HS-5 (cell line): Measurements from ENCODE around the gene WNK2.

ENCODE experiments used
- DNase-seq: peaks from one replicate; pipeline ENCODE4 v3.0.0-alpha.2; 2012; ENCODE audit warnings: low read depth

The WNK2 gene

GRCh38 chr9:93200449-93200742 is 16.5 kb downstream of the WNK2 start:
- no peak for DNase-seq

- DNase-seq = no peak
Observed at GRCh38 chr9:93200989-93201334, 17.0 kb downstream of the WNK2 start.

GRCh38 chr9:93203026-93203717 is 19.2 kb downstream of the WNK2 start:
- DNase-seq = no peak

GRCh38 chr9:93203718-93204469 is 20.0 kb downstream of the WNK2 start:
- DNase-seq = no peak

- DNase-seq = no peak
Observed at GRCh38 chr9:93204470-93205043, 20.6 kb downstream of the WNK2 start.

GRCh38 chr9:93205045-93205768 is 21.3 kb downstream of the WNK2 start:
- DNase-seq = no peak

- DNase-seq = no peak
Observed at GRCh38 chr9:93205896-93206575, 22.1 kb downstream of the WNK2 start.

GRCh38 chr9:93206576-93207155 is 22.7 kb downstream of the WNK2 start:
- no peak for DNase-seq

GRCh38 chr9:93207326-93207814 is 23.4 kb downstream of the WNK2 start:
- no peak for DNase-seq

GRCh38 chr9:93207860-93208734 is 24.2 kb downstream of the WNK2 start:
- no peak for DNase-seq

GRCh38 chr9:93209097-93209496 is 25.2 kb downstream of the WNK2 start:
- DNase-seq = no peak

- DNase-seq = no peak
Observed at GRCh38 chr9:93209576-93210323, 25.8 kb downstream of the WNK2 start.

GRCh38 chr9:93210324-93210973 is 26.5 kb downstream of the WNK2 start:
- DNase-seq = no peak

GRCh38 chr9:93210974-93211653 is 27.2 kb downstream of the WNK2 start:
- no peak for DNase-seq

- no peak for DNase-seq
Observed at GRCh38 chr9:93211654-93212001, 27.7 kb downstream of the WNK2 start.

- no peak for DNase-seq
Observed at GRCh38 chr9:93212409-93212808, 28.5 kb downstream of the WNK2 start.

- DNase-seq = no peak
Observed at GRCh38 chr9:93216073-93216365, 32.1 kb downstream of the WNK2 start.

GRCh38 chr9:93217706-93218105 is 33.8 kb downstream of the WNK2 start:
- DNase-seq = no peak

GRCh38 chr9:93218161-93218560 is 34.2 kb downstream of the WNK2 start:
- no peak for DNase-seq
